ENCODE results near the gene SYP.

DNA sequence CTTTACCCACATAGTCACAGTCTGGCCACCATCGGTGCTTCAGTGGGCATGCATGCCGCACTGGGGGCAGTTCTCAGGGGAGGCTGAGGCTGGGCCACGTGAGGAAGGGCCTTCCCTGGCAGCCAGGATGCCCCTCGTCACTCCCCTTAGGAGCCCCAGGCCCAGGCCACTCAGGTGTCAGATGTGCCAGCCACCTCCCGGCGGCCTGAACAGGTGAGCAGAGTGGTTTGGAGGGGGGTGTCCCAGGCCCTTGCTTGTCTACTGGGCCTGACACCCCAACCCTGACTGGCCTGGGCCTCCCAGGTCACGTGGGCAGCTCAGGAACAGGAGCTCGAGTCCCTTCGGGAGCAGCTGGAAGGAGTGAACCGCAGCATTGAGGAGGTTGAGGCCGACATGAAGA, 47.4 kb upstream of the SYP start:
- TF ChIP-seq SRSF9 (IDR thresholded peaks at IDR 0.05; ENCODE audit: borderline replicate concordance, low read depth, low read length) (no peak), BRCA1 (IDR thresholded peaks at IDR 0.05) (no peak), BRCA1 (CRISPR knock-in tag; IDR thresholded peaks at IDR 0.05) (no peak), YY1 (IDR thresholded peaks at IDR 0.05; ENCODE audit: borderline replicate concordance in 1 of 3, control insufficient read depth in 1 of 3, extremely low read depth in 1 of 3, insufficient read depth in 3 of 3, insufficient read length in 1 of 3, insufficient replicate concordance in 2 of 3, low read depth in 1 of 3, low read length in 2 of 3) (no peak), NR2C1 (IDR thresholded peaks at IDR 0.05) (no peak), NR2C1 (tag; IDR thresholded peaks at IDR 0.05) (no peak), HCFC1 (IDR thresholded peaks at IDR 0.05; ENCODE audit: low read depth, low read length) (no peak), POLR2A (conservative IDR thresholded peaks at IDR 0.05) (no peak)
- TF ChIP-seq, protein P1, sequence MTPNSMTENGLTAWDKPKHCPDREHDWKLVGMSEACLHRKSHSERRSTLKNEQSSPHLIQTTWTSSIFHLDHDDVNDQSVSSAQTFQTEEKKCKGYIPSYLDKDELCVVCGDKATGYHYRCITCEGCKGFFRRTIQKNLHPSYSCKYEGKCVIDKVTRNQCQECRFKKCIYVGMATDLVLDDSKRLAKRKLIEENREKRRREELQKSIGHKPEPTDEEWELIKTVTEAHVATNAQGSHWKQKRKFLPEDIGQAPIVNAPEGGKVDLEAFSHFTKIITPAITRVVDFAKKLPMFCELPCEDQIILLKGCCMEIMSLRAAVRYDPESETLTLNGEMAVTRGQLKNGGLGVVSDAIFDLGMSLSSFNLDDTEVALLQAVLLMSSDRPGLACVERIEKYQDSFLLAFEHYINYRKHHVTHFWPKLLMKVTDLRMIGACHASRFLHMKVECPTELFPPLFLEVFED (CRISPR knock-in tag; conservative IDR thresholded peaks at IDR 0.05): no peak
- TF ChIP-seq, protein P2, sequence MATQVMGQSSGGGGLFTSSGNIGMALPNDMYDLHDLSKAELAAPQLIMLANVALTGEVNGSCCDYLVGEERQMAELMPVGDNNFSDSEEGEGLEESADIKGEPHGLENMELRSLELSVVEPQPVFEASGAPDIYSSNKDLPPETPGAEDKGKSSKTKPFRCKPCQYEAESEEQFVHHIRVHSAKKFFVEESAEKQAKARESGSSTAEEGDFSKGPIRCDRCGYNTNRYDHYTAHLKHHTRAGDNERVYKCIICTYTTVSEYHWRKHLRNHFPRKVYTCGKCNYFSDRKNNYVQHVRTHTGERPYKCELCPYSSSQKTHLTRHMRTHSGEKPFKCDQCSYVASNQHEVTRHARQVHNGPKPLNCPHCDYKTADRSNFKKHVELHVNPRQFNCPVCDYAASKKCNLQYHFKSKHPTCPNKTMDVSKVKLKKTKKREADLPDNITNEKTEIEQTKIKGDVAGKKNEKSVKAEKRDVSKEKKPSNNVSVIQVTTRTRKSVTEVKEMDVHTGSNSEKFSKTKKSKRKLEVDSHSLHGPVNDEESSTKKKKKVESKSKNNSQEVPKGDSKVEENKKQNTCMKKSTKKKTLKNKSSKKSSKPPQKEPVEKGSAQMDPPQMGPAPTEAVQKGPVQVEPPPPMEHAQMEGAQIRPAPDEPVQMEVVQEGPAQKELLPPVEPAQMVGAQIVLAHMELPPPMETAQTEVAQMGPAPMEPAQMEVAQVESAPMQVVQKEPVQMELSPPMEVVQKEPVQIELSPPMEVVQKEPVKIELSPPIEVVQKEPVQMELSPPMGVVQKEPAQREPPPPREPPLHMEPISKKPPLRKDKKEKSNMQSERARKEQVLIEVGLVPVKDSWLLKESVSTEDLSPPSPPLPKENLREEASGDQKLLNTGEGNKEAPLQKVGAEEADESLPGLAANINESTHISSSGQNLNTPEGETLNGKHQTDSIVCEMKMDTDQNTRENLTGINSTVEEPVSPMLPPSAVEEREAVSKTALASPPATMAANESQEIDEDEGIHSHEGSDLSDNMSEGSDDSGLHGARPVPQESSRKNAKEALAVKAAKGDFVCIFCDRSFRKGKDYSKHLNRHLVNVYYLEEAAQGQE (IDR thresholded peaks at IDR 0.05; ENCODE audit: borderline replicate concordance): no peak
- TF ChIP-seq, protein P2 (CRISPR knock-in tag; IDR thresholded peaks at IDR 0.05; ENCODE audit: low read depth): no peak
- TF ChIP-seq, protein P3, sequence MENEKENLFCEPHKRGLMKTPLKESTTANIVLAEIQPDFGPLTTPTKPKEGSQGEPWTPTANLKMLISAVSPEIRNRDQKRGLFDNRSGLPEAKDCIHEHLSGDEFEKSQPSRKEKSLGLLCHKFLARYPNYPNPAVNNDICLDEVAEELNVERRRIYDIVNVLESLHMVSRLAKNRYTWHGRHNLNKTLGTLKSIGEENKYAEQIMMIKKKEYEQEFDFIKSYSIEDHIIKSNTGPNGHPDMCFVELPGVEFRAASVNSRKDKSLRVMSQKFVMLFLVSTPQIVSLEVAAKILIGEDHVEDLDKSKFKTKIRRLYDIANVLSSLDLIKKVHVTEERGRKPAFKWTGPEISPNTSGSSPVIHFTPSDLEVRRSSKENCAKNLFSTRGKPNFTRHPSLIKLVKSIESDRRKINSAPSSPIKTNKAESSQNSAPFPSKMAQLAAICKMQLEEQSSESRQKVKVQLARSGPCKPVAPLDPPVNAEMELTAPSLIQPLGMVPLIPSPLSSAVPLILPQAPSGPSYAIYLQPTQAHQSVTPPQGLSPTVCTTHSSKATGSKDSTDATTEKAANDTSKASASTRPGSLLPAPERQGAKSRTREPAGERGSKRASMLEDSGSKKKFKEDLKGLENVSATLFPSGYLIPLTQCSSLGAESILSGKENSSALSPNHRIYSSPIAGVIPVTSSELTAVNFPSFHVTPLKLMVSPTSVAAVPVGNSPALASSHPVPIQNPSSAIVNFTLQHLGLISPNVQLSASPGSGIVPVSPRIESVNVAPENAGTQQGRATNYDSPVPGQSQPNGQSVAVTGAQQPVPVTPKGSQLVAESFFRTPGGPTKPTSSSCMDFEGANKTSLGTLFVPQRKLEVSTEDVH (IDR thresholded peaks at IDR 0.05; ENCODE audit: low read depth, partially characterized antibody): no peak
